ENCODE results near the gene MRPL53. TPM values are rescaled to one million over a fixed set of nuclear protein-coding genes. Genes with fewer than 3 reads are reported as not detected.
A peak's percentile ranks its signal among the peaks of the same experiment; 100 is the strongest.

Gene MRPL53
- polyA plus RNA-seq, 1 donor: 45.3 TPM

DNA sequence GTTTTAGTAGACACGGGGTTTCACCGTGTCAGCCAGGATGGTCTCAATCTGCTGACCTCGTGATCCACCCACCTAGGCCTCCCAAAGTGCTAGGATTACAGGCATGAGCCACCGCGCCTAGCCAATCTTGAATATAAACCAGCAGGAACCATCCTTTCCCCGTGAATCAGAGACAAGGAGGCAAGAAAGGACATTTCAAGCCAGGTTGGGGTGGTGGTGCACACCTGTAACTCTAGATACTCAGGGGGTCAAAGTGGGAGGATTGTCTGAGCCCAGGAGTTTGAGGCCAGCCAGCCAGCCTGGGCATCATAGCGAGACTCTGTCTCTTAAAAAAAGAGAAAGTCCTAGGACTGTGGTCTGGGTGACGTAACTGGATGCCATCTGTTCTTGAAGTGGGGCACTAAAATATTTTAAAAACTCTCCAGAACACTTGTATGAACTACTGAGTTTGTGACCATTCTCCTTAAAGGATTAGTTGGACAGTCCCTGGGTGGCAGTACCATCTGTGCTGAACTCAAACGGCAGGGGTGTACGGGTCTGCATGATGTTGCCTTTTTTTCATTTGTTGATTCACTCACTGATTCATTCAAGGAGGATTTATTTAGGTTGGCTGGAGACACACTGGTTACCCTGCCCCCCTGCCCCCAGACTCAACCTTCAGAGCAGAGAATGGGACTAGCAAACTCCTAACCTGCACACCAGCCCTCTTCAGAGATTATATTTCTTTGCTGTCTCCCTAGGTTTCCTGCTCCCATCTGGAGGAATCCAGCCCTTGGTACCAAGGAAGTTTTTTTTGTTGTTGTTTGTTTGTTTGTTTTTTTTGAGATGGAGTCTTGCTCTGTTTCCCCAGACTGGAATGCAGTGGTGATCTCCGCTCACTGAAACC is 38.9 kb upstream of the MRPL53 start:
- no CpG with 5 or more reads among the region's 11 CpGs for WGBS (ENCODE audit: insufficient coverage, low lambda C conversion rate)
- DNase-seq: no peak
- peaks cover 19% of the 10 kb centered on the region for H3K9me3 ChIP-seq (ENCODE audit: control insufficient read depth, low read depth, low read length)
- H3K36me3 ChIP-seq (ENCODE audit: control insufficient read depth, insufficient read depth, low read length): no peaks in the 10 kb centered on the region
- peaks cover 78% of the 10 kb centered on the region for H3K27me3 ChIP-seq (ENCODE audit: control insufficient read depth, insufficient read depth, low read length)
- no peak overlapping the region for H3K27ac ChIP-seq (ENCODE audit: low read length)
- H3K4me1 ChIP-seq (ENCODE audit: control insufficient read depth, insufficient read depth, low read length): peaks cover 9% of the 10 kb centered on the region
- H3K4me3 ChIP-seq (ENCODE audit: low read length): no peak overlapping the region

DNA sequence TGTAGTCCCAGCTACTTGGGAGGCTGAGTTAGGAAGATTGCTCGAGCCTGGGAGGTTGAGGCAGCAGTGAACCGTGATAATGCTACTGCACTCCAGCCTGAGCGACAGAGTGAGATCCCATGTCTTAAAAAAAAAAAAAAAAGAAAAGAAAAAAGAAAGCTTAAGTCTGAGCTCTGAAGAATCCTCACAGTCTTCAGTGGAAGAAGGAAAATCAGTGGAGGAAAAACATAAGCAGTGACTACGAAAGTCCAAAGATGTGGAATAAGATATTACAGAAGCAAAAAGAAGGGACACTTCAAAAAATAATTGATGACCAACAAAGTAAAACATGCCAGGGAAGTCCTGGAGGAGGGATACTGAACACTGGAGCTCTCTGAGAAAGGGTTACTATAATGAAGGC is 37.8 kb upstream of the MRPL53 start:
- H3K36me3 ChIP-seq (ENCODE audit: control insufficient read depth, insufficient read depth, low read length): peaks cover 8% of the 10 kb centered on the region
- DNase-seq: no peak
- no peak overlapping the region for H3K4me3 ChIP-seq (ENCODE audit: low read length)
- WGBS (ENCODE audit: insufficient coverage, low lambda C conversion rate): 89% methylated on average over 4 of the region's 4 CpGs
- peaks cover 14% of the 10 kb centered on the region for H3K9me3 ChIP-seq (ENCODE audit: control insufficient read depth, low read depth, low read length)
- H3K27me3 ChIP-seq (ENCODE audit: control insufficient read depth, insufficient read depth, low read length): peaks cover 67% of the 10 kb centered on the region
- no peak overlapping the region for H3K27ac ChIP-seq (ENCODE audit: low read length)
- H3K4me1 ChIP-seq (ENCODE audit: control insufficient read depth, insufficient read depth, low read length): peaks cover 17% of the 10 kb centered on the region

DNA sequence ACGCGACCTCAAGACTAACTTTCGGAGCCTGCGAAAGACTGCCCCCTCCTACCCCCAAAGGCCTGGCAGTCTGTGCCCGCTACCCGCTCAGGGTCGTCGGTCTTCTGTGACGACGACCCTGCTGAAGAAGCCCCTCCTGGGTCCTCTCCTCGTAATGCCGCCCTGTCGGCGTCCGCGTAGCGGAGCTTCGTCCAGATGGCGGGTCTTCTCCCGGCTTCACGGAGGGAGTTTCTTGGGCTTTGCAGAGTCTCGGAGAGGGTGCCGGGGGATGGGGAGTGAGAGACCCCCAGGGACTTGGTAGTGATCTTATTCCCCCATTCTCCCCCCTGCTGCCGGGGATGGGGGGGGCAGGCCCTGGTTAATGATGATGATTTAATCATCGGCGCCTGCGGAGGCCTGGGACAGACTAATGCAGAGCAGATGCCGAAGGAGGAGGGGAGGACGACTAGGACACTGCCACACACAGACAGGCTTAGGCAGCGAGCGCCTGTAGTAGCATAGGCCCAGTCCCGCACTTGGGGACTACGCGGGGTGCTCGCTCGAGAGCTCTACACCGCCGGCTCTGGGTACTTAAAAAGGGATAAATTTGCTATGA is 35.5 kb upstream of the MRPL53 start:
- Histone ChIP-seq H3K4me3 (ENCODE audit: low read length) (peak overlapping the region; percentile 79), H3K36me3 (ENCODE audit: control insufficient read depth, insufficient read depth, low read length) (peaks cover 16% of the 10 kb centered on the region), H3K9me3 (ENCODE audit: control insufficient read depth, low read depth, low read length) (peaks cover 1% of the 10 kb centered on the region), H3K27ac (ENCODE audit: low read length) (peak overlapping the region; percentile 91), H3K27me3 (ENCODE audit: control insufficient read depth, insufficient read depth, low read length) (peaks cover 46% of the 10 kb centered on the region), H3K4me1 (ENCODE audit: control insufficient read depth, insufficient read depth, low read length) (peaks cover 29% of the 10 kb centered on the region)
- peak; percentile 32 to 63 for DNase-seq
- WGBS (ENCODE audit: insufficient coverage, low lambda C conversion rate): no CpG with 5 or more reads among the region's 38 CpGs

DNA sequence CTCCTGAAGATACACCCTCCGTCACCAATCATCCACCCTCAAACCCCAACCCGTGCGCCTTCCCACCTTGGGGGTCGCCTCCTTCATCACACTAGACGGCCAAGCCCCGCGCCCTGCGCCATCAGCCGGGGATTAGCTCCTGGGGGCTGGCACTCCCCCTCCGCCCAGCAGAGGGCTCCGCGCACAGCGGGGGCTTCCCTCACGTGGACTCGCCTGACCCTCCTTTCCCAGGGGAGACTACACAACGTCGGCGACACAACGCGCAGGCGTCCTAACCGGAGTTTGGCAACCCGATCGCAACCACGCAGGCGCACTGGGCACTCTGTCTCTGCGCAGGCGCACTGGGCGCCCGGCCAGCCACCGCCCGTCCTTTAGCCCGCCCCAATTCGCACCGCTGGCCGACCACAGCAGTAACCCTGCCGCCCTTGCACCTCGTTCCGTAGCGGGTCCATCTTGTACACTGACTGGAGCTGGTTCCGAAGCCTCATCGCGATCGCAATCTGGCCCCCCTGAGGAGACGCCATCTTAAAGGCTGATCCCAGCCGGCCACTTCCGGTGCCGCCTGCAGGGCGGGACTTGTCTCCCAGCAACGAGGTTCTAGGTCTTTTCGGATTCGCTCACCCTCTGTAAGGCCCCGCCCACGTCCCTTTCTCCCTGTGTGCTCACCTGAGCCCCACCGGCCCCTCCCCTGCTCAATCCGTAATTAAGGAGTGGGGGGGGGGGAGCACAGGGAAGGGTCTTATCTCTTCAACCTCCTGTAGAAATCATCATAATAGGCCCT is 34.9 kb upstream of the MRPL53 start, which contains the start of gene PCGF1:
Gene PCGF1 (minus strand): TSS at position 551 of the 781 bp plus-strand sequence. CDS start 27 bp downstream, at position 524.
- peaks cover 47% of the 10 kb centered on the region for H3K27me3 ChIP-seq (ENCODE audit: control insufficient read depth, insufficient read depth, low read length)
- peaks cover 3% of the 10 kb centered on the region for H3K9me3 ChIP-seq (ENCODE audit: control insufficient read depth, low read depth, low read length)
- H3K4me1 ChIP-seq (ENCODE audit: control insufficient read depth, insufficient read depth, low read length): peaks cover 29% of the 10 kb centered on the region
- DNase-seq: peak; percentile 98
- peak within 1 kb of the TSS; percentile 79 for H3K4me3 ChIP-seq (ENCODE audit: low read length)
- peaks cover 16% of the 10 kb centered on the region for H3K36me3 ChIP-seq (ENCODE audit: control insufficient read depth, insufficient read depth, low read length)
- no CpG with 5 or more reads among the region's 56 CpGs for whole genome bisulfite sequencing (ENCODE audit: insufficient coverage, low lambda C conversion rate)
- H3K27ac ChIP-seq (ENCODE audit: low read length): peak within 1 kb of the TSS; percentile 91

DNA sequence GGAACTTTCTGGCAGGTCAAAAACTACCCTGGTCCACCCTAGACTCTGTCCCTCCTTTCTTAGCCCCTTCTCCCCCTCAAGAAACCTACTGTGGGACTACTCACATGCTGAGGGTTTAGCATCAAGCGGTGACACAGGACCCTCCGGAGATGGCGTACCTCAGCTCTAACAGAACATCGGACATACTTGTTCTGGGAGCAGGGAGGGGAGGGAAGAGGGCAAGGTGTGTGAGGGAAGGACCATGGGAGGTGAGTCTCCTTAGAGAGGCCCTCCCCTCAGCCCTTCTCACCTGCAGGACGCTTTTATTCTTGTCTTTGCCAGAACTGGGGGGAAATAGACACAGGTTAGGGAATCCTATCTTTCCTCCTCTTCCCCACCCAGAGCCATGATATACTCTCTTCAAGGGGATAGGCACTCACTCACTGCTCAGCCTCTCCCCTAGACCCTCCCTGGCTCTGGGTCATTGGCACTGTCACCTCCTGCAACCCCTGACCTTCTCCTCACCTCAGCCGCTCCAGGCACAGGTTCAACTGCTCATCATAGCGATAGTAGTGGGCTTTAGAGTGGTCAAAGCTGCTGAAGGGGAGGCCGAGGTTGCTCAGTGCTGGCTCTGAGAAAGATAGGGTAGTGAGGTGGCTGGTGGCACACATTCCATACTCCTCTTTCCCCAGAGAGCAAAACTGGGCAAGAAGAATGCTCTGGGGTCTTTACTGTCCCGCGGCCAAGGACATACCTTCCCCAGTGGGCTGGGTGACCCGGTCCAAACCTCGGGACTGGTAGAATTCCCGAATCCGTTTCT is 33.2 kb upstream of the MRPL53 start:
- Histone ChIP-seq H3K27me3 (ENCODE audit: control insufficient read depth, insufficient read depth, low read length) (peaks cover 41% of the 10 kb centered on the region), H3K27ac (ENCODE audit: low read length) (no peak overlapping the region), H3K4me1 (ENCODE audit: control insufficient read depth, insufficient read depth, low read length) (peaks cover 33% of the 10 kb centered on the region), H3K36me3 (ENCODE audit: control insufficient read depth, insufficient read depth, low read length) (peaks cover 16% of the 10 kb centered on the region), H3K4me3 (ENCODE audit: low read length) (peak overlapping the region; percentile 7), H3K9me3 (ENCODE audit: control insufficient read depth, low read depth, low read length) (peaks cover 3% of the 10 kb centered on the region)
- no peak for DNase-seq
- no CpG with 5 or more reads among the region's 14 CpGs for WGBS (ENCODE audit: insufficient coverage, low lambda C conversion rate)

DNA sequence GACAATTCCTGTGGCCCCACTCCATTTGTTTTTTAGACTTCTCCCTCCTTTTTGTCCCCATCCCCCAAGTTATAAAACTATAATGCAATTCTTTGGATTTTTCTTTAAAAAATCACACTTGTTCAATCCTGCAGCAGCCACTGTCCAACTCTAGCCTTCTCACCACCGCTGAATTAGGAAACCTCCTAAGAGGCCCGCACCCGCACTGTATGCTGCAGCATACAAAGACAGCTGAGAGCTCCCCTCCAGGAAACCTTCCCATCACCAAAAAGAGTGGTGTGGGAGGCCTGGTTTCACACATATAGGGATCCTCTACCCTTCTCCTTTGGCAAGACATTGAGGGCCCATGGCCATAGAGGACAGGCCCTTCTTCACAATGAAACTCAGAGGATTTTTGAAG is 32.1 kb upstream of the MRPL53 start:
- no CpG with 5 or more reads among the region's 3 CpGs for whole genome bisulfite sequencing (ENCODE audit: insufficient coverage, low lambda C conversion rate)
- no peak for DNase-seq
- Histone ChIP-seq H3K4me3 (ENCODE audit: low read length) (peak overlapping the region; percentile 74), H3K27ac (ENCODE audit: low read length) (peak overlapping the region; percentile 97), H3K36me3 (ENCODE audit: control insufficient read depth, insufficient read depth, low read length) (peaks cover 16% of the 10 kb centered on the region), H3K9me3 (ENCODE audit: control insufficient read depth, low read depth, low read length) (peaks cover 3% of the 10 kb centered on the region), H3K4me1 (ENCODE audit: control insufficient read depth, insufficient read depth, low read length) (peaks cover 33% of the 10 kb centered on the region), H3K27me3 (ENCODE audit: control insufficient read depth, insufficient read depth, low read length) (peaks cover 41% of the 10 kb centered on the region)

DNA sequence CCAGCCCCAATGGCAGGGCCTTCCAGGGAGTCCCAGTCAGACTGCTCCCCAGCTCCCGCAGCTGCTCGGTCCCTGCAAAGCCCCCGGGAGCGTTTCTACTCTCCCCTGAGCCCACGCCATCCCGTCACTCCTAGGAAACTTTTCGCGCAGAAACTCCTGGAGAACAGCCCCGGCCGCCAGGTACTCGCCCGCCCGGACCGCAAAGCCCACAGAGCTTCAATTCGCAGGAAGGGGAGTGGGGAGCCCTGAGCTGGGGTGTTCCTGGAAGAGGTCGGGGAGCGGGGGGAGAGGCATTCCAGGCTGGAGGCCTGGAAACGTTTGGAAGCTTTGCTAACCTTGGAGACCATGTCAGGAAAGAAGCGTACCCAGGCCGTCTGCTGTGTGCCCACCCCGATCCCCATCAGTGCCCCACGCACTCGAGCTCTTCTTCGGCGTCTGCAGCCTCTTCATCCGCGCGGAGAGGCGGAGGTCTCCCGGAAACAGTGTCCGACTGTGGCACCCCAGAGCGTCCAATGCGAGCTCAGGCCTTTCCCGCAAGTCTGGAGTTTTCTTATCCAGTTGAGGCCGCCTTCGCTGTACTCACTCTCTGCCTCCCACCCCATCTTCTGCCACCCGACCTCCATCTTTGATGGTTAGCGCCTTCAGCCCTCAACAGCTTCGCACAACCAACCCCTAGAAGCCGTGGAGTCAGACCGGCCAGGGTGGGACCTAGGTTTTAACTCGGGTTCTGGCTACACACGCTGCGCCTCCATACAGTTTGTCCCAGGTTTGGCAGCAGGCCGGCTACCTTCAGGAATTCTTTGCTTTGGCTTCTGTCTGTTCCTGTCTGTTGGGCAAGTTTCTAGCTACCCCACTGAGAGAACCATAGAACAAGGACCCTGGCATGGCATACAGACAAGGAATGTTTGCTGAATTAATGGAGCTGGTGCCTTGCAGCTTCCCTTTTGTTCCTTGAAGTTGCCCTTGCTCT is 31.3 kb upstream of the MRPL53 start:
- Histone ChIP-seq H3K27me3 (ENCODE audit: control insufficient read depth, insufficient read depth, low read length) (peaks cover 43% of the 10 kb centered on the region), H3K4me1 (ENCODE audit: control insufficient read depth, insufficient read depth, low read length) (peaks cover 33% of the 10 kb centered on the region), H3K4me3 (ENCODE audit: low read length) (peak overlapping the region; percentile 74), H3K36me3 (ENCODE audit: control insufficient read depth, insufficient read depth, low read length) (peaks cover 16% of the 10 kb centered on the region), H3K9me3 (ENCODE audit: control insufficient read depth, low read depth, low read length) (peaks cover 6% of the 10 kb centered on the region), H3K27ac (ENCODE audit: low read length) (peak overlapping the region; percentile 97)
- no peak for DNase-seq
- no CpG with 5 or more reads among the region's 45 CpGs for WGBS (ENCODE audit: insufficient coverage, low lambda C conversion rate)

DNA sequence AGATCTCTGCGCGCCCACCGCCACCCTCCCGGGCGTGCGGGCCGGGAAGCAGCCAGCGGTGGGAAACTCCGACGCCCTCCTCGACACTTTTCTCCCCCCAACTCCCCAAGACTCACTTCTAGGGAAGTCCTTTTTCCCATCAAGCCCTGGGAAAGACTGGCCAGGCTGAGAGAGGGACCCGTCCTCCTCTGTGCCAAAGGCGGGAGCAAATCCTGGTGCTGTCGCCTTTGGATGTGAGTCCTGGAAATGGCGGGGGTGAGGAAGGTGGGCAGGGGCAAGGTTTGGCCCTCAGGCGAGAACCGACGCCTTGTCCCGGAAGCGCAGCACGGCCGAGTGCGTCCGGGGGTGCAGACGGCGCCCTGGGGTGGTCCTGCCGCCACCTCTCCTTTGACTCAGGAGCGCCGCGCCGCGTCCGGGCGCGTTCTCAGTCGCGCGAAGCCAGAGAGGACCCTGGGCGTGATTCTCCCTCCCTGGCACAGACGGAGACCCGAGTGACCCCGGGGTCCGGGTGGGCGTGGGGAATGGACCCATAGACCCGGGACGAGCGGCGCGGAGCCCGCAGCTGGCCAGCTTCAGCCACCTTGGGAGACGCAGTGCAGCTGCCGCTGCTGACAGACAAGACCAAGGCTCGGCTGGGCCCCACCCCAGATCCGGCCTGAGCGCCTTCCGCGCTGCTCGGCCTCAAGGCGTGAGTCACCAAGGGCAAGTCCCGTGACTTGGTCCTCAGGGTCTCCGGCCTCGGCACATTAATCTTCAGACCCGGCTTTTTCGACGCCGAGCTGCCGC is 30.4 kb upstream of the MRPL53 start:
- peaks cover 7% of the 10 kb centered on the region for H3K9me3 ChIP-seq (ENCODE audit: control insufficient read depth, low read depth, low read length)
- peak overlapping the region; percentile 74 for H3K4me3 ChIP-seq (ENCODE audit: low read length)
- peak overlapping the region; percentile 97 for H3K27ac ChIP-seq (ENCODE audit: low read length)
- DNase-seq: peak; percentile 88 to 93
- H3K4me1 ChIP-seq (ENCODE audit: control insufficient read depth, insufficient read depth, low read length): peaks cover 35% of the 10 kb centered on the region
- peaks cover 16% of the 10 kb centered on the region for H3K36me3 ChIP-seq (ENCODE audit: control insufficient read depth, insufficient read depth, low read length)
- WGBS (ENCODE audit: insufficient coverage, low lambda C conversion rate): no CpG with 5 or more reads among the region's 67 CpGs
- H3K27me3 ChIP-seq (ENCODE audit: control insufficient read depth, insufficient read depth, low read length): peaks cover 46% of the 10 kb centered on the region

All from large intestine (tissue), 3 donors.